ENCODE measurements around the gene RFX2. TPM values are rescaled to one million over a fixed set of nuclear protein-coding genes. Genes with fewer than 3 reads are reported as not detected.

RFX2 gene
- total RNA-seq, 1 donor from 2014 or later: 6.5 TPM

GRCh38 chr19:6048793-6049405, 61.4 kb downstream of the RFX2 start:
- Histone ChIP-seq H3K4me3 (ENCODE audit: low read depth, low read length) (no peak overlapping the region), H3K27me3 (ENCODE audit: control insufficient read depth, insufficient read depth, low read length) (no peaks in the 10 kb centered on the region), H3K36me3 (ENCODE audit: control insufficient read depth, insufficient read depth, low read length) (no peaks in the 10 kb centered on the region)
- TF ChIP-seq CTCF (IDR thresholded peaks at IDR 0.05; ENCODE audit: insufficient read depth, low read length, poor library complexity, severe bottlenecking): peak; percentile 92
- DNase-seq (ENCODE audit: low read depth): no peak

GRCh38 chr19:6048348-6048747, 62.0 kb downstream of the RFX2 start:
- no peak for TF ChIP-seq CTCF (IDR thresholded peaks at IDR 0.05; ENCODE audit: insufficient read depth, low read length, poor library complexity, severe bottlenecking)
- H3K27me3 ChIP-seq (ENCODE audit: control insufficient read depth, insufficient read depth, low read length): no peaks in the 10 kb centered on the region
- no peak overlapping the region for H3K4me3 ChIP-seq (ENCODE audit: low read depth, low read length)
- H3K36me3 ChIP-seq (ENCODE audit: control insufficient read depth, insufficient read depth, low read length): no peaks in the 10 kb centered on the region
- no peak for DNase-seq (ENCODE audit: low read depth)

- H3K36me3 ChIP-seq (ENCODE audit: control insufficient read depth, insufficient read depth, low read length): no peaks in the 10 kb centered on the region
- DNase-seq (ENCODE audit: low read depth): no peak
- H3K27me3 ChIP-seq (ENCODE audit: control insufficient read depth, insufficient read depth, low read length): no peaks in the 10 kb centered on the region
- peak; percentile 92 for TF ChIP-seq CTCF (IDR thresholded peaks at IDR 0.05; ENCODE audit: insufficient read depth, low read length, poor library complexity, severe bottlenecking)
- H3K4me3 ChIP-seq (ENCODE audit: low read depth, low read length): no peak overlapping the region
Observed at GRCh38 chr19:6047741-6048251, 62.5 kb downstream of the RFX2 start.

GRCh38 chr19:6047256-6047655, 63.0 kb downstream of the RFX2 start:
- Histone ChIP-seq H3K27me3 (ENCODE audit: control insufficient read depth, insufficient read depth, low read length) (no peaks in the 10 kb centered on the region), H3K4me3 (ENCODE audit: low read depth, low read length) (no peak overlapping the region), H3K36me3 (ENCODE audit: control insufficient read depth, insufficient read depth, low read length) (no peaks in the 10 kb centered on the region)
- no peak for TF ChIP-seq CTCF (IDR thresholded peaks at IDR 0.05; ENCODE audit: insufficient read depth, low read length, poor library complexity, severe bottlenecking)
- no peak for DNase-seq (ENCODE audit: low read depth)

GRCh38 chr19:6045108-6045507, 65.2 kb downstream of the RFX2 start:
- no peaks in the 10 kb centered on the region for H3K27me3 ChIP-seq (ENCODE audit: control insufficient read depth, insufficient read depth, low read length)
- no peak overlapping the region for H3K4me3 ChIP-seq (ENCODE audit: low read depth, low read length)
- no peaks in the 10 kb centered on the region for H3K36me3 ChIP-seq (ENCODE audit: control insufficient read depth, insufficient read depth, low read length)
- no peak for TF ChIP-seq CTCF (IDR thresholded peaks at IDR 0.05; ENCODE audit: insufficient read depth, low read length, poor library complexity, severe bottlenecking)
- no peak for DNase-seq (ENCODE audit: low read depth)

All from kidney epithelial cell (primary cell).